GM21515 (cell line): Measurements from ENCODE around the gene GRID2.

Experiments used
- ATAC-seq: cut with Tn5 transposase; IDR thresholded peaks from one replicate; pipeline ENCODE4 v1.9.1; 2021; ENCODE audit not compliant: unreplicated experiment

Gene GRID2

DNA sequence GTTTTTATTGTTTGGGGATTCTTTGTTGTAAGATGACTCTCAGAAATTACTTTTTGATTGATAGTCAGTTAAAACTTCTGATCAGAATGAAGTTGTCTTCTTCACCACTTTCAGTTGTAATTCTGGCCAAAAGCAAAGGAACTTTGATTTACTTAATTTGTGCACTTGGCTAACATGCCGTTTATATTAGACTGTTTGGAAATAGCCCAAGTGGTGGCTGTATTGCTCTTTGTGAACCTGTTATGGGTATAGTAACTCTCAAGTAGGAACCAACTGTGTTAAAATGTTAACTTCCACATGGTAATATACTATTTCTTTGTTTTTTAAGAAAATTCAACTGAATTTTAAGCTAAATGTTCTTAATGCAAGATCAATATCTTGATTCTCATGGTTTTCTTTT is 581.9 kb downstream of the GRID2 start:
- no peak for ATAC-seq

DNA sequence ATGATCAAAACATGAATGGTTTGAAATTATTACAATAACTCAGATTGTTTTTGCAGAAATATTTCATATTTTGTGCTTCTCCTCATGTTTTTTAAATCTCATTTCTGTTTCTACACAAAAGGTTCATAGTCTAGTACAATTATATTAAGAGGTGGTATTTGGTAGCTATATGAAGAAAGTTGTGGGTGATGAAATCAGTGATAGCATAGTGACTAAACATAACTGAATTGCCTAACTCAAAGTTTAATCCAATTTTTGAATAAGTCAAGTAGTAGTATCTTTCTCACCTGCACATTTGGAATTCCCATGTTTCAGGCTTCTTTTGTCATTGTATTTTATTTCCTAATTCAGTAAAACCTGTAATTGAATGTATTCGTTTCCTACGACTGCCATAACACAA is 648.7 kb downstream of the GRID2 start:
- no peak for ATAC-seq

DNA sequence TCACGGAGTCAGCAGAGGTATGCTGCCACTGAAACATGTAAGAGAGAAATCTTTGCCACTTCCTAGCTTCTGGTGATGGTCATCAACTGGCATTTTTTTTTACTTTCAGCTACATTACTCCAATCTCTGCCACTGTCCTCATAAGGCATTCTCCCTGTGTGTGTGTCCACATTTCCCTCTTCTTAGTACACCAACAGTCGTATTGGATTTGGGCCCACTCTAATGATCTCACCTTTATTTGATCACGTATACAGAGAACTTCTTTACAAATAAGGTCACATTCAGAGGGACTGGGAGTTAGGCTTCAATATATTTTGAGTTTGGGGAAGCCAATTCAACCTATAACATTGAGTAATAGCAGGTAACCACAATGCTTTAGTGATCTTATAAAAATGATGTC is 649.1 kb downstream of the GRID2 start:
- ATAC-seq = no peak

DNA sequence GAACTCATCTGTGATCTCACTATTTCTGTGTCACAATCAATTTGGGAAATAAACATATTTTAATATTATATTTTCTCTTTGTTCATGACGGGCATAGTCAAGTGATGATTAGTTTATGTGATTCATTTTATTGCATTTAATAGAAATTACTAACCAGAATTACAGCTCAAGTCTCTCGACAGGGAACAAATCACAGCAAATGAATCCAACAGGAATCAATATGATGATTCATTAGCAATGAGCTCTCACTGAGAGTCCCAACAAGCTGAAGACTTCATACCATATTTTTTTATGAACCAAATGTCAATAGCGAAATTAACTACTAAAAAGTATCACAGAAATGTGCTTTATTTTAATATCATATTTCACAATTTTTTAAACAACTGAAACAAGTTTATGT is 649.7 kb downstream of the GRID2 start:
- ATAC-seq = no peak

DNA sequence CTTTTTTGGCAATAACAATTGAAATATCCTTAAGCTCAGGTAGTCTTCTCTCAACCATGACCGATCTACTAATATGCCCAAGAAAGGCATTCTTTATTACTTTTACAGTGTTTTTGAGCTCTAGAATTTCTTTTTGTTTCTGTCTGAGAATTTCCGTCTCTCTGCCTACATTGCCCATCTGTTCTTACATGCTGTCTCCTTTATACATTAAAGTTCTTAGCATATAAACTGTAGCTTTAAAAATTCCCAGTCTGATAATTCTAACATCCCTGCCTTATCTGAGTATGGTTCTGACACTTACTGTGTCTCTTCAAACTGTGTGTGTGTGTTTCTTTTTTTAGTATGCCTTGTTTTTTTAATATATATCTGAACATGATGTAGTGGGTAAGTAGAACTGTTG is 658.1 kb downstream of the GRID2 start:
- no peak for ATAC-seq

DNA sequence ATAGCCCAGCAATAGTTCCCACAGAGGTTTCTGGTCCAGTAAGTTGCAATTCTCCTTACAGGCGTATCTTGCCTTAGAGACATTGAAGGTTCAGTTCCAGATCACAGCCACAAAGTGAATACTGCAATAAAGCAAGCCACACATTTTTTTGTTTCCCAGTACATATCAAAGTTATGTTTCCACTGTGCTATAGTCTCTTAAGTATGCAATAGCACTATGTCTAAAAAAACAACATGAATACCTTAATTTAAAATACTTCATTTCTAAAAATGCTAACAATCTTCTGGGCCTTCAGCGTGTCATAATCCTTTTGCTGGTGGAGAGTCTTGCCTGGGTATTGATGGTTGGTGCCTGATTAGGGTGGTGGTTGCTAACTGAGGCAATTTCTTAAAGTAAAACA is 659.1 kb downstream of the GRID2 start:
- no peak for ATAC-seq

DNA sequence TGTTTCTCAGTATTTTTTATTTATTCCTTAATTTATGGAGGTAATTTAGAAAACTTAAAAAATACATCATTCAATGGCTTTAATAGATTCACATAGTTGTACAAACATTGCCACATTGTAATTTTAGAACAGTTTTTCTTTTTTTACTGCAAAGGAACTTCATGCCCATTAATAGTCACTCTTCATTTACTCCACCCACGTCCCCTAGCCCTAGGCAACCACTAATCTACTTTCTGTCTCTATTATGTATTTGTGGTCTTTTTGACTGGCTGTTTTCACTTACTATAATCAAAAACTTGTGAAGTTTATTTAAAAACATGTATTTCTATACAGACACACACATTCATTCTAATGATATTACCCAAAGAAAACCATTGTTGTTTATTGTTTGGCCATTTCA is 664.8 kb downstream of the GRID2 start:
- no peak for ATAC-seq

DNA sequence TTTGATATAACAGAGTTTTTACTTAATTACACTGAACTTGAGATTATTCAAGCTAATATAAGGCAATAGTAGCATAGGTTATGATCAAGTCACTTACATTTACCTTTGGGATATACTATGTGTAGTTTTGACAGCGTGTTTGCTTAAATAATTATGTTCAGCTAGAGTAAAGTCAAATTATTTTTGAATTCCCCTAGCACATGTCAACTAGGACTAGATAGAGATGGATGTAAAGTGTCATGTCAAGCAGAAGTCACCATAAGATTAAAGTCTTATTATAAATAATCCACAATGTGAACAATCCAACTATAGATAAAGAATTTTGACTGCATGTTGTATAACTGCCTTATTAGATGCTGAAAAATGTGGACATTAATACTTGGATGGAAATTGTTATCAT is 665.2 kb downstream of the GRID2 start:
- no peak for ATAC-seq

DNA sequence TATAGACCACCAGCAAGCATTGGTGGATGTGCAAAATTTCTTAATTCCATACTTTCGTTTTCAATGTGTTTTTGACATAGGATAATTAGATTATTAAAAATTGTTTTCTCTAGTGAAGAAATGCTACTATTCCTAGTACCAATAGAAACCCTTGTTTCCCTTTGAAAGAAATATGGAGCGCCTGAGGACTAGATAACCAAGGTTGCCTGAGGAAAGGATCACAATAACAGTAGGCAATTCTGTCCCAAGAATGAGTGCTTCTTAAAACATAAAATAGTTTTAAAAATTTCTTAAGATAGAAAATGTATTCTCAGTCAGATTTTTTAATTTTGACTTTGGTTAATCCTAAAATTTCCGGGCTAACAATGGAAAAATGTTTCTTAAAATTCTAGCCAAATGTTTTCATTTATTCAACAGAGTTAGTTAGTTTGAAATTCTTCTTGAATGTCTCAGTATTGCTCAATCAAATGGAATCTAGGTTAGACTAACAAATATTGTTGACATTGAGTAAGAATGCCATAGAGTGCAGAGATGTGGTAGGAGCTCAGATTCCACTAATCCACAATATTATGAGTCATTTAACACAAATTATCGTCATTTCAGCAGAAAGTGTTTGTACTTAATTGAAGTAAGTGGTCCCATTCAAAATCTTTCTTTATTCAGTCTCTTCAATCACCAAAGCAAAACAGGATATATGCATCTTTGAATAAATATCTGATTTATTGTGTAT is 666.0 kb downstream of the GRID2 start:
- no peak for ATAC-seq

DNA sequence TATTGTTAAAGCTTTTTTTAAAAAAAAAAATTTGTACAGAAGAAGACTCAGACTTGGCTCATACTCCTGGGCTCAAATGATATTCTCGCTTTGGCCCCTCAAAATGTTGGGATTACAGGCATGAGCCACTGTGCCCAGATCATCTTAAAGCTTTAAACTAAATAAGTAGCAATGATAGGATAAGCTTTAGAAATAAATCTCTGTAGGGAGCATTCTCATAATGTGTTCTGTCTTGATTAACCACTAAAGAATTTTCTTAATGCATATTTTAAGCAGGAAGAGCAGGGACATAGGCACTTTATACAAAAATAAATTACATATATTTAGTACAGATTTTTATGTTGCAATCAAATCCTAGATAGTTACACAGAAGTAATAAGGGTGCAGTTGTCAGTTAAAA is 667.2 kb downstream of the GRID2 start:
- ATAC-seq = no peak

DNA sequence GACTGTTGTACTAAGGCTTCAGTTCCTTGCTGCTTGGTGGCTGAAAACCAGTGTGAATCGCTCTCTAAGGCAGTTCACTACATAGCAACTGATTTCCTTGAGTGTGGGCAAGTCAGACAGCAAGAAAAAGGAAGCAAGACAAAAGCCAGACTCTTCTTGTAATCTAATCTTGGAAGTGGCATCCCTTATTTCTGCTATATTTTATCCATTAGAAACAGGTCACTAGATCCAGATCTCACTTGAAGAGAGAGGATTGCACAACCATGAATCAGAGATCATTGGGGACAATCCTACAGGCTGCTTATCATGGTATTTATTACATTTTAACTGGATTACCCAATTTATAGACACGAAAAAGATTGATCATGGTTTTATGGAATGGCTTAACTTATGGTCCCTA is 684.5 kb downstream of the GRID2 start:
- ATAC-seq = no peak

DNA sequence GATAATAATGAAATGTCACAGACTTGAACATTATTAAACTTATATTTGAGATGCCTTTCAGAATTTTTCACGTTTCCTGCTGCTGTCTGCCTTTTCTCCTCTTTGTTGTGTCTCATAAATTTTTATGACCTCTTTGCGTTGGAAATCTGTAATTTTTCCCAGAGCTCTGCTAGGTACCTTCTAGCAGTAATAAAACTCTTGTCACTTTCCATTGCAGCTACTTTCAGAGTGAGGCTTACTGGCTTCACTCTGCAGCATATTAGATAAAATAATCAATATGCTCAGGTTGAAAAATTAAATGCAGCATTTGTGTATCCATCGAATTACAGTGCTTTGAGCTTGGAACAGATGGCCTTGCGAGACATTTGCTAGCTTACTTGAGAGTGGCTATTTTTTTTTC is 689.0 kb downstream of the GRID2 start:
- ATAC-seq = no peak

DNA sequence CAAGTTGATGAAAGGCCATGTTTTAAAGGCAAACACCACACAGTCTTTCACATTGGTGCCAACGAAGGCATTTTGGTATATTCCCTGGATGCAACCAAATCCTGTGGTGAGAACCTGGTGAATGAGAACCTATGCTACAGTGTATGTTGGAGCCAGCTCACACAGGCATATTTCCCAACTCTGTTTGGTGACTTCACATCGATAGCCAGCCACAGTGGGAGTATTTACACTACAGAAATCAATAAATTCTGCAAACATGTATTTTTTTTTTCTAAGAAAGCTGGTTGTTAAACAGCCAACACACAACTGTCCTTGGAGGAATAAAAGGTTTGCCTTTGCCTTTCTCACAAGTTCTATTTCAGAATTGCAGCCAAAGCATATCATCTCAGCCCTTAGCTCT is 691.0 kb downstream of the GRID2 start:
- no peak for ATAC-seq

DNA sequence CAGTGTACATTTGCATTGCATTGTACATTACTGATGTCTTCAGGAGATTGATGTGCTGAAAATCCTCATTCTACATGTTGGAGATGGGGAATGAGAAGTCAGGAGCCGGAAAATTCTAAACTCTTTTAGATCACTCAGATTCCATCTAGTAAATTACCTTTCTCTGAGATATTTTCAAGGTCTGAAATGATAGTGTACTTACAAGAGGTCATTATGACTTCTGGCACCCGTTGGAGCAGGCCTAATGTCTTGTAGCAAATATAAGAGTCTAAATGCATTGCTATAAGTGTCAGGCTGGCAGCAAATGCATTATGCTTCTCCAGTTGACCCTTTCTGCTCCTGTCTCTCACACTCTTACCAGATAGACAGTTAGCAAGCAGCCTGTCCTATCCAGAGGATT is 692.8 kb downstream of the GRID2 start:
- no peak for ATAC-seq

DNA sequence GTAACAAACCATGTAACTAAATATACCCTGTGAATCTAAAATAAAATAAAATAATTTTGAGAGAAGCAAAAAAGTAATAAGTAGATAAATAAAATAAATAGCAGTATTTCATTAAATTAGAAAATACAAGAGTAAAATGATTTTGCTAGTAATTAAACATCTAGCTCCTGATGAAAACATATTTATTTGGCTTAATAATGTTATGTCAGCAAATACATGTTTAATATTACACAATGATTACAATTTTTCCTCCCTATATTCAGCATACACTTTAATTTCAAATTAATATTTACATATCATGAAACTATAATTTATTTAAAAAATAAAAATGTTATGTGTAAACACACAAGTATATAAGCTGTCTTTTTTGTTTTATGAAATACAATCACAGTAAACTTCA is 697.1 kb downstream of the GRID2 start:
- no peak for ATAC-seq

DNA sequence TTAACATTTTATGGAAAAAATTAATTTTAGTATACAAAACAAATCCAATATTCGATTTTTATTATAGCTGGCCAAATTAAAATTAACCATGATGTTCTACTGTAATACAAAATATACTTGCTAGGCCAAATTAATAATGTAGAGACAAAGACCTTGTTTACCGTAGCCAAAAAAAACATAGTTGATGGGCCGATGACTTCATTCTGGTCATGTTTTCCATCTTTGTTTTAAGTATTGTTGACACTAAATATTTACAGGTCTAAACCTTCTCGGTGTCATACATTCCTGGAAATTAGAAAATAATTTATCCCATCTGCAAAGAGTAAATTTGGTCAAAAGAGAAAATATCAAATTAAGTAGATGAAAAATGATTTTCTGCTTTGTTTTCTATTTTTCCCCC is 698.5 kb downstream of the GRID2 start:
- ATAC-seq = no peak

DNA sequence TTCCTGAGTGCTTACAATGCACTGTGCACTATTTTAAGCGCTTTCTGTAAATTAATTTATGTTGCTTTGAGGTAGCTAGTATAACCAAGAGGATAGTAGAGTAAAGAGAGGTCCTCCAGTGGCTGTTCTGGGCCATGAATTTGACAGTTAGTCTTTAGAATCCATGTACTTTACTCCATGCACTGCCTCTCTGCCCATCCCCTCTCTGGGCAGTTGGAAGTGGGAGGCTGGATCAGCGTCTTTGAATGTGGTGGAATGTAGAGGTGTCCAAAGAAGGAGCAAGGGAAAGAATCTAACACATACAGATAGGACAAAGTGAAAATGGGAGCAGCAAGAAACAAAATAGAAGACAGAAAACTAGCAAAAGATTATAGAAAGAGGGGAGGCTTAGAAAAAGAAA is 712.6 kb downstream of the GRID2 start:
- ATAC-seq = no peak

DNA sequence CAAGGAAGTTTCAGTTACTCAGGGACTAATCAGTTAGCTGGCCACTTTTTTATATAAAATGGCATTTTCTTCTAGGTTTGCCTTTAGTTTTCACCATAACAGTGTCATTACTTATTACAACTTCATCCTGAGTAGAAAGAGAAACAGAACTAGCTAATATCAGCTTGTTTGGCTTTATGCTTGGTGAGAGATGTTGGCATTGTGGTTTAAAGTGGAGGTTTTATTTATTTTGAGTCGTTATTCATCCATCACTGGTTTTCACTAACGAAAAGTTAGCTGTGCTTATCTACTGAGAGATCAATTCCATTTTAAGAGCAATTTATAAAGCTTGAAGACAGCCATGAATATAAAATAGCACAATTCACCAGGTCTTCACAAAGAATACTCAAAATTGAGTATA is 714.5 kb downstream of the GRID2 start:
- ATAC-seq = no peak

DNA sequence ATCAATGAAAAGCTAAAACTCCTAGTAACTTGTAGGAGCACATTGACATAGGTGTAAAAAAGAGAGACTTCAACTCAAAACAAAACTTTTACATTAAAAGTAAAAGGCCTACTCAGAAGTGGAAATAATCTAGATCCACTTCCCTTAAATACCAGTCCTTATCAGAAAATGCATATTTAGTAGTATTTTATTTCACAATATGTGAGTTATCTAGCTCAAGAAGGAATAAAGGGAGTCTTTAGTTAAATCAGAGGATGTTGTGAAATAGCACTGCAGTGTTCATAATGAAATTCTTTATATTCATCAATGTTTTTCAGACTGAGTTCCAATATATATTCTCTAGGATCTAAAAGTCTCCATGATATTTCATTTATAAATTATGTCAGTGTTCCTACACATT is 715.0 kb downstream of the GRID2 start:
- no peak for ATAC-seq

DNA sequence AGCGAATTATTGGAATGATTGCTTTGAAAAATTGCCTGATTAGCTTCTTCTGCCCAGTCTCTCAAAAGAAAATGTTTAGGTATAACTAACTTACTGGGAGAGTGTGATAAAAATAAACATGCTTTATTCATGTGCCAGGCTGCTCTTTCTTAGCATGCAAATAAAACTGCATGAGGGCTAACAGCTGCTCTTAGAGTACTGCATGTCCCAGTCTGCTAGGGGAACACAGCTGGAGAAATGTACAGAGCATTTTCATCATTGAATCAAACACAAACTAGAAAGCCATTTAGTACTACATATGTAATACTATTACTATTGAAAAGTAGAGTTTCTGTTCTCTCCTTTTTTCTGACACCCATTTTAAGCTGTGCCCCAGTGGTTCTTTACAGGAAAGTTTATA is 726.0 kb downstream of the GRID2 start:
- ATAC-seq = no peak

DNA sequence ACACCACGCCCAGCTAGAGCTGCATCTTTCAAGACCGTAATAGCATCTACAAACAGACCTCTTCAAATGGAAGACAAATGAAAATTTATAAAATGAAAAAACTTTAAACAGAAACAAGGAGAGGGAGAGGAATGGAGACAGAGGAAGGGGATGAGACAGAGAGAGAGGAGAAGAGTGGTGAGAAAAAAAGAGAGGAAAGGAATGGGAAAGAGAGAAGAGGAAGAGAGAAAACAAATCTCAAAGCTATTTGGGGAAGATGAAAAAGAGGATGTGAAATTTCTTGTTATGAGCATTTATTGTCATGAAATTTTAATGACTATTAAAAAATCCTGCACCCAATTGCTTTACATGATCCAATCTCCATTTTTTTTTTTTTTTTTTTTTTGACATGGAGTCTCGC is 726.9 kb downstream of the GRID2 start:
- no peak for ATAC-seq

DNA sequence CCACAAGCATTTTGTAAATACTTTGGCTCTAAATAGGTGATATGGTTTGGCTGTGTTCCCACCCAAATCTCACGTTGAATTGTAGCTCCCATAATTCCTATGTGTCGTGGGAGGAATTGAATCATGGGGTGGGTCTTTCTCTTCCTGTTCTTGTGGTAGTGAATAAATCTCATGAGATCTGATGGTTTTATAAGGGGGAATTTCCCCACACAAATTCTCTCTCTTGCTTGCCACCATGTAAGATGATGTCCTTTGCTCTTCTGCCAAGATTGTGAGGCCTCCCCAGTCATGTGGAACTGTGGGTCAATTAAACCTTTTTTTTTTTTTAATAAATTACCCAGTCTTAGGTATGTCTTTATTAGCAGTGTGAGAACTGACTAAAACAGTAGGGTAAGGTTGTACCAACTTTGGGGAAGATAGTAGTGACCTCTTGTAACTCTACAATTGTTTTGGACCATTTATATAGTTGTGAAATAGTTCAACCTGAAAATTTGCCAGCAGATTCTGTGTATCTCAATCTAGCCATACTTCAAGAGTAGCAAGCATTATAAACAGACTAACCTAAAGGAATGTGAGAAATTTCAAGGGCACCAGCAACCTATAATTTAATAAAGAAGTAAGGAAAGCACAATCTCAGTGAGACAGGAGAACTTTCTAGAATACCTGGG is 727.8 kb downstream of the GRID2 start:
- ATAC-seq = no peak

DNA sequence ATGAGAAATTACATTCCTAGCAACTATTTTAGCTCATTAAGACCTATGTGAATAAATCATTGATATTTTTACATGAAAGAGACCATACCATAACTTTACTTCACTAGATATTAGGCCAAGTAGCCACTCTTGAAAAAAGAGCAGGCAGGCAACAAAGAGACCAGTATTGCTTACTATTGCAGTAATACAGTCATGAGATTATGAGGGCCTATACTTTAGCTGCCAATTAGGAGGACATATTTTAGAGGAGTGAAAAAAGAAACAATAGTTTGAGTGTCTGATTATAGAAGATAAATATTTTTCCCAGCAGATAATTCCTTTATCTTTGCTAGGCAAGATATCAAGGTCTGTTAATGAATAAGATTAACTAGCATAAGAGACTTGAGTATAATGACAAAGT is 739.0 kb downstream of the GRID2 start:
- ATAC-seq = no peak
